Measurements from ENCODE around the gene NPM1.
"Not testable (repeated sequence)": the region's sequence is repeated elsewhere in the genome, so short reads cannot be mapped to it uniquely, and the experiment has no call there.

DNA sequence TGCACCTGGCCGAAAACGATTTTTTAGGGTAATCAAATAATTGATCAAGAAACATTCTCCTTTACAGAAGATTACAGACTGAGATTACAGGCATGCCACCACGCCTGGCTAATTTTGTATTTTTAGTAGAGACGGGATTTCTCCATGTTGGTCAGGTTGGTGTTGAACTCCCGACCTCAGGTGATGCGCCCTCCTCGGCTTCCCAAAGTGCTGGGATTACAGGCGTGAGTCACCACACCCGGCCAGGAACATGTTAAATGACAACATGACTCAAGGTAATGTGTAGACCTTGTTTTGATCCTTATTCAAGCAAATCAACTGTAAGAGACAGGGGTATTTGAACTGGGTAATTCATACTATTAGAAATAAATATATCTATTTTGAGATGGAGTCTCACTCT lies 3.2 kb upstream of the NPM1 start:
- TF ChIP-seq EZH2 (IDR thresholded peaks at IDR 0.05; ENCODE audit: borderline replicate concordance, low read depth, low read length, poor library complexity, severe bottlenecking); CTCF (conservative IDR thresholded peaks at IDR 0.05; ENCODE audit: low read depth, low read length): not testable (repeated sequence)
